ENCODE measurements around the gene P2RY12. TPM values are rescaled to one million over a fixed set of nuclear protein-coding genes. Genes with fewer than 3 reads are reported as not detected.
"Not testable (repeated sequence)": the region's sequence is repeated elsewhere in the genome, so short reads cannot be mapped to it uniquely, and the experiment has no call there.

The P2RY12 gene
- total RNA-seq, 1 donor from 2014 or later = not detected

DNA sequence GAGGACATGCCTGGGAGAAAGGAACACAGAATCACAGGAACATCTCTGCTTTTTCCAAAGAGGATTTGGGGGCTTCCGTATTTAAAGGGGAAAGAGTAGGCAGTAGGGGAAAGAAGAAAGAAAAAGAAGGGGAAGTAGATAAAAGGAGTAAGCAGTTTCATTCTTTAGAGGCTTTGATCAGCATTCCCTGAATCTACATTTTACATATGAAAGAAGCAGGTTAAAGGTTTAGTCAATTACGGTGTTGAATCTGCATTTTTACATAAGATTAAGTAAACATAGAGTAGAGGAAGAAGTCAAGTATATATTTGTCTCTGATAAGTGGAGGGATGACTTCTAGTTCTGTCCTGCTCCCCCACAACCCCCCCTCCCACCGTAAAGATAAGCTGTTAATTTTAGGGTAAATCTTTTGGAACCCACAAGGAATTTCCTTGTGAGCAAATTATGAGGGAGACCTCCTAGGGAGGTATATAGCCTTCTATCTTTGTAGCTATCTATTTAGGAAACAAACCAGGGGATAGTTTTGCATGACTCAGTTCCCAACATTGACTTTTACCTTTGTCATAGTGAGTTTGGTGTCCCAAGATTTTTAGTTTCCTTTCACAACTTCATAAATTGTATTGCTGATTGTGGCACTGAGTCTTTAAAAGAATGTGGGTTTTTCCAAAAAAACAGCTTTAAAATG is 8.7 kb upstream of the P2RY12 start:
- DNase-seq (ENCODE audit: low read depth in 2 of 2) = no peak

DNA sequence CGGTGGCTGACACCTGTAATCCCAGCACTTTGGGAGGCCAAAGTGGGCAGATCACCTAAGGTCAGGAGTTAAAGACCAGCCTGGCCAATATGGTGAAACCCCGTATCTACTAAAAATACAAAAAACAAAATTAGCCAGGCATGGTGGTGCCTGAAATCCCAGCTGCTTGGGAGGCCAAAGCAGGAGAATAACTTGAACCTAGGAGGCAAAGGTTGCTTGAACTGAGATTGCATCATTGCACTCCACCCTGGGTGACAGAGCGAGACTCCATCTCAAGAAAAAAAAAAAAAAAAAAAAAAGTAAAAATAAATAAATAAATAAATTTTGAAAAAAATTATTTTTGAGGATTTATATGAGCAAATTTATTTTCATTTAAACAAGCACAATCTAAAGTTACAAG is 7.6 kb upstream of the P2RY12 start:
- not testable (repeated sequence) for DNase-seq (ENCODE audit: low read depth in 2 of 2)

GRCh38 chr3:151391720-151392119 is 7.2 kb upstream of the P2RY12 start:
- DNase-seq (ENCODE audit: low read depth in 2 of 2) = no peak

DNA sequence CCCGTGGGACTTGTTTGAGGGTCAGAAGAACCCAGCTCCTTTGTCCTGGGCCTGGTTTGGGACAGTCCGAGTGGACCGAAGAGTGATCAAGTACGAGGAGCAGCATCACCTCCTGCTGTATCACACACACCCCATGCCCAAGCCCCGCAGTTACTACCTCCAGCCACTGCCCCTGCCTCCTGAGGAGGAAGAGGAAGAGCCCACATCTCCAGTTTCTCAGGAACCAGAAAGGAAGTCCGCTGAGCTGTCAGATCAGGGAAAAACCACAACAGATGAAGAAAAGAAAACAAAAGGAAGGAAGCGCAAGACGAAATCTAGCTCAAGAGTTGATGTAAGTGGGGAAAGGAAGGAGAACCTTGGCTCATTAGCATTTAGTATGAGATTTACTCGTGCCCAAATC is 3.3 kb upstream of the P2RY12 start:
- no peak for DNase-seq (ENCODE audit: low read depth in 2 of 2)

GRCh38 chr3:151387432-151387831 is 2.9 kb upstream of the P2RY12 start:
- no peak for DNase-seq (ENCODE audit: low read depth in 2 of 2)

DNA sequence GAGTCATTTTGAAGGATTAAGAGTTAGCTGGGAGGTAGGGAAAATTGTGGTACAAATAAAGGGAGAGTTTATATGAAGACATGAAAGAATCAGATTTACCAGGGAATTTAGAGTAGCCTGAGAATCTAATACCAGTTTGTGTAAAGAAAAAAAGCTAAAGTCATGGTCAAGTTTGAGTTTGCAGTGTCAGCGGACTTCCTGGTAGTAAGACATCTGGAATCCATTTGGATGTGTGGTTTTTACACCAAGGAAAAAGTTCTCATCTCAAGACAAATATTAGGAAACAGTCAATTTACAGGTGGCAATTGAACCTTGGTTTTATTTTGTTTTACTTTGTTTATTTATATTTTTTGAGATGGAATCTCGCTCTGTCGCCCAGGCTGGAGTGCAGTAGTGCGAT is 1.5 kb upstream of the P2RY12 start:
- DNase-seq (ENCODE audit: low read depth in 2 of 2) = no peak

DNA sequence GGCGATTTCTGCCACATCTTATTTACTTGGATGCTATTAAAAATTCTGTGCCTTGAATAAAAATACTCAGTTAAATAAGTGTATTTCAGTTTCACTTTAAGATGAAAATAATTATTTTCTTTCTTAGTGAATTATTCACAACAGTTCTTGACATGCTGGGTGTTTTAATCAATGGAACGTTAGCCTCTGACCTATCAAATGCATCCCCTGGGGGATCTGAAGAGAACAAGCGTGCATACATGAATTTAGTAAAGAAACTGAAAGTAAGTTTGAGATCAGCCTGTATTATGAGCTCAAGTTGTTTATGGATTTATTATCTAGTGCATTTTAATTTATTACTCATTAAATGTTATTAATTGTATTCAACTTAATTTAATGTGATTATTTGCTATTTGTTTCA is 597 bp downstream of the P2RY12 start:
- DNase-seq (ENCODE audit: low read depth in 2 of 2) = no peak

DNA sequence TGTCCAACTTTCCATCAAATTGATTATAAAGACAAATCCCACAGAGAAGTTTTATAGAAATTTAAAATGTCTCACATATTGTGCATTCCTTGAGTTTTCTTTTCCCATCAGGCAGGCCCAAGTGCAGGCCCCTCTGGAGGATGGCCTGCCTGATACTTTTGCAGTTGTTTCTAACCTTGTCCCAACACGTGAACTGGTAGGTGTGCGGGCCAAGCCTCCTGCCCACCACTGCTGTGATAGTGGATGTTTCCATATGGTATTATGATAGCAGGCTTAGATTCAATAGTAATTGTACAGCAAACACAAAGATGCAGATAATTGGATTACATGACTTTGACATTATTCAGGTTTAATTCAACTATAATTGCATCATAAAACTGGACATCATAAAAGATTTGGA is 1.4 kb downstream of the P2RY12 start:
- no peak for DNase-seq (ENCODE audit: low read depth in 2 of 2)

DNA sequence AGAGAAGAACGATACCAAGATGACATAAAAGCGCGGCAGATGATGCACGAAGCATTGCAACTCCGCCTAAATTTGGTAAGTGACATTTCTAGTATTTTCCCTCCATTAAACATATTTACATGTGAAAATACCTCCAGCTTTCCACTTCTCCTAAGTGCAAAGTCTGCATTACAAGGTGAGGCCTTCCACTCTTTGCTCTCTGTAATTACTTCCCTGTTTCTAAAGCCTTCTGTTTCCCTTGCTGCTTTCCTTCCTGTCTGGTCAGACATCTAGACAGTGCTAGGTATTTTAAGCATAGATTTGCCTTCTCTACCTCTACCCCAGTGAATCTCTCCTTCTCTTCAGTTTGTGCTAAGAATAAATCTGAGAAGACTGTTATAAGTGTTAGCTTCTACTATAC is 1.9 kb downstream of the P2RY12 start:
- no peak for DNase-seq (ENCODE audit: low read depth in 2 of 2)

- peak in 1 of 2 donors; percentile 8 for DNase-seq (ENCODE audit: low read depth in 2 of 2)
These were observed 5.3 kb downstream of the P2RY12 start for GRCh38 chr3:151379083-151379734.

- DNase-seq (ENCODE audit: low read depth in 2 of 2) = no peak
These were observed 6.7 kb downstream of the P2RY12 start for GRCh38 chr3:151377768-151378385.

- DNase-seq (ENCODE audit: low read depth in 2 of 2) = no peak
These were observed 12.3 kb downstream of the P2RY12 start for GRCh38 chr3:151372063-151372820.

DNA sequence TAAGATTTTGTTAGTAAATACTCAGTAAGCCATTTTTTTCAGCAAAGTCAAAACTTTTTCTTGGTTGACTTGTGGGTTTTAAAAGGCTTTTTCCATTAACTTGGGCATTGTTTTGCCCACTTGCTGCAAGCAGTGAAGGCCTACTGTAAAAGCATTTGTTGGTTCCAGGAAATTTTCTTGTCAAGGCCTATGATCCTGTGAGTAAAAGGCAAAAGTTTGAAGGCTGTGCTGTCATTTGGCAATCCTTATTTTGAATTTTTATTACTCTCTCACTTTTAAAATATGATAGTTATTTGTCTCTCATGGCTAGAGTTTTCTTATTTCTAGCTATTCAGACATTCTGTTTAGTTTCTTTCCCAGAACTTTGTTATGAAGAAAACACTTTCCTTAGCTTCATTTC is 13.0 kb downstream of the P2RY12 start:
- no peak for DNase-seq (ENCODE audit: low read depth in 2 of 2)

DNA sequence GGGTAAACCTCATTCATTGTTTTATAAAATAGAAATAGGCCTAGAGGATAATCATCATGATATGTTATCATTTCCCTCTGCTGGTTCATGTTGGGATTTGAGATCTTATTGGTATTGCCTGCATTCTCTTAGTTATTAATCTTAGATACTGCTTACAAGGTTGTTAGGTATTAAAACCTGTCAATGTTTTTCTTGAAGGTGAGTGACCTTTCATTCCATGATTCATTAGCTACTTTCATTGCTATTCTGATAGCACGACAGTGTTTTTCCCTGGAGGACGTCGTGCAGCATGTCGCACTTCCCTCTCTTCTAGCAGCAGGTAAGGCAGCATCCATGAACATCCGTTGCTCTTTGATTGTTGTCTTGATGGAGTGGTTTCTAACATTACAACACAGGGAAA is 17.1 kb downstream of the P2RY12 start:
- no peak for DNase-seq (ENCODE audit: low read depth in 2 of 2)

- no peak for DNase-seq (ENCODE audit: low read depth in 2 of 2)
These were observed 17.6 kb downstream of the P2RY12 start for GRCh38 chr3:151366993-151367392.

GRCh38 chr3:151362751-151363174 is 21.8 kb downstream of the P2RY12 start:
- no peak for DNase-seq (ENCODE audit: low read depth in 2 of 2)

GRCh38 chr3:151357463-151357850 is 27.1 kb downstream of the P2RY12 start:
- no peak for DNase-seq (ENCODE audit: low read depth in 2 of 2)

DNA sequence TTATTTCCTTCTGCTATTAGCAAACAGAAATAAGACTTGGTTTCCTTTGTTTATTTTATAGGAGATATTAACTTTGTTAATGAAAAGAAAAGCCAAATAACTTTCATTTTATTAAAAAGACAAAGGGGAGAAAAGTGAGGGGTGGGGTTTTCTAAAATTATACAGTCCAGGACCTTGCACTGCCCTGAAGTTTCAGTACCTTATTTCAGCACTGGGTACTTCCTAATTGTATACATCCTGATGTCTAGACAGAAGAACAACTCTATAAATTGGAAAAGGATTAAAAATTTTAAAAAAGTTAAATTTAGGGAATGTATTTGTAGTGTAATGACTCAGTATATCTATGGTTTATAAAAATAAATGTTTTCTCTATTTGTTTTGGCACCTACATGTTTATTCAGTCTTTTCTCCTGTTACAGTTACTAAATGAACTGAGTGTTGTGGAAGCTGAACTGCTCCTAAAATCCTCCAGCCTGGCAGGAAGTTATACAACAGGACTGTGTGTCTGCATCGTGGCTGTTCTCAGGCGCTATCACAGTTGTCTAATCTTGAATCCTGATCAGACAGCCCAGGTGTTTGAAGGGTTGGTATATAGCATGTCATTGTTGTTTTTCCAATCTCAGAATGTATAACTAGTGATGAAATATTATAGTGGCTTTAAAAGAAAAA is 27.6 kb downstream of the P2RY12 start:
- peak in 1 of 2 donors; percentile 8 for DNase-seq (ENCODE audit: low read depth in 2 of 2)

DNA sequence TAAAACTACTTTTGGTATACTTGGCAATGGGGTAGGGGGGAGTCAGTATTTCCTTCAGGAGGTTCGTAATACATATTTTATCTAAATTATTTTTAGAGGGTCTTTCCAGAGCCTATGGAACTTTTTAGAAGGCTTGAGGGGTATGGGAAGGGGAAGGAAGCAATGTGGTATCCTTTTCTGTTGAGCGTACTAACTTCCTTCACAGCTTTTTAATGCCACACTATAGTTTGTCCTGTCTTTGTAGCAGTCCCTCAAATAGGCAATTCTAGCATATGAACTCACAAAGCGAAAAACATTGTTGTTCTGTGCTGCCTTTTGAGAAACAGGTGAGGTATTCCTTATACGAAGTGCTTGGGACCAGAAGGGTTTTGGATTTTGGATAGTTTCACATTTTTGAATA is 32.9 kb downstream of the P2RY12 start:
- no peak for DNase-seq (ENCODE audit: low read depth in 2 of 2)

GRCh38 chr3:151351219-151351618 is 33.3 kb downstream of the P2RY12 start:
- DNase-seq (ENCODE audit: low read depth in 2 of 2) = no peak

- no peak for DNase-seq (ENCODE audit: low read depth in 2 of 2)
These were observed 33.9 kb downstream of the P2RY12 start for GRCh38 chr3:151350656-151351055.

- no peak for DNase-seq (ENCODE audit: low read depth in 2 of 2)
These were observed 37.1 kb downstream of the P2RY12 start for GRCh38 chr3:151347432-151347831.
